ENCODE data around the gene CCL26. TPM values are rescaled to one million over a fixed set of nuclear protein-coding genes. Genes with fewer than 3 reads are reported as not detected.

CCL26 gene
- not detected for total RNA-seq
- polyA plus RNA-seq (2013, experiment 1 of 2) = not detected
- 0.11 TPM for polyA plus RNA-seq (2013, experiment 2 of 2)
- 0 to 1.5 (median 0) reads per million in 172 experiments for total RNA-seq

- Mint-ChIP-seq H3K27me3 (no peaks in the 10 kb centered on the region), H3K9me3 (no peaks in the 10 kb centered on the region), H3K4me3 (no peak within 1 kb of the TSS), H3K36me3 (ENCODE audit: low read depth) (no peaks in the 10 kb centered on the region), H3K4me1 (ENCODE audit: low read depth) (peaks cover 5% of the 10 kb centered on the region), H3K27ac (no peak within 1 kb of the TSS)
- H3K27ac ChIP-seq (ENCODE audit: low read depth in 1 of 2, low read length in 2 of 2) = no peak within 1 kb of the TSS
- no peak for DNase-seq
- intact Hi-C loops (cut with DNase I, micrococcal nuclease) = no loop called here
- peaks cover 13% of the 10 kb centered on the region for H3K4me1 ChIP-seq (ENCODE audit: insufficient read depth, low read length)
- no peak for TF ChIP-seq CTCF (IDR thresholded peaks at IDR 0.05)
- ChIA-PET POLR2A (no interaction called here), CTCF (no interaction called here)
- no peaks in the 10 kb centered on the region for H3K36me3 ChIP-seq (ENCODE audit: insufficient read depth, low read length)
- no peak within 1 kb of the TSS for H3K4me3 ChIP-seq (ENCODE audit: low read length)
- peaks cover 0 to 3% of the 10 kb centered on the region in 2 experiments for H3K9me3 ChIP-seq (ENCODE audit: control insufficient read depth in 1 of 2, insufficient read depth in 1 of 2, low read length in 2 of 2)
- no peaks in the 10 kb centered on the region for H3K27me3 ChIP-seq (ENCODE audit: control insufficient read depth in 1 of 2, insufficient read depth in 2 of 2, low read length in 2 of 2)
- ATAC-seq (ENCODE audit: poor library complexity) = no peak
Observed at GRCh38 chr7:75772081-75773077, at the start of gene CCL26. Gene CCL26 (minus strand): TSS chr7:75772211. CDS start chr7:75772176, 35 bp downstream.

GRCh38 chr7:75820688-75821087, 48.7 kb upstream of the CCL26 start:
- Mint-ChIP-seq H3K4me1 (ENCODE audit: low read depth) (no peaks in the 10 kb centered on the region), H3K9me3 (no peaks in the 10 kb centered on the region), H3K36me3 (ENCODE audit: low read depth) (no peaks in the 10 kb centered on the region), H3K27ac (no peak overlapping the region), H3K27me3 (peaks cover 4% of the 10 kb centered on the region), H3K4me3 (no peak overlapping the region)
- no peak for TF ChIP-seq CTCF (IDR thresholded peaks at IDR 0.05)
- POLR2A ChIA-PET = no interaction called here
- Histone ChIP-seq H3K27me3 (ENCODE audit: control insufficient read depth in 1 of 2, insufficient read depth in 2 of 2, low read length in 2 of 2) (no peaks in the 10 kb centered on the region), H3K36me3 (ENCODE audit: insufficient read depth, low read length) (no peaks in the 10 kb centered on the region), H3K4me1 (ENCODE audit: insufficient read depth, low read length) (no peaks in the 10 kb centered on the region), H3K9me3 (ENCODE audit: control insufficient read depth in 1 of 2, insufficient read depth in 1 of 2, low read length in 2 of 2) (no peaks in the 10 kb centered on the region), H3K27ac (ENCODE audit: low read depth in 1 of 2, low read length in 2 of 2) (no peak overlapping the region), H3K4me3 (ENCODE audit: low read length) (no peak overlapping the region)
- DNase-seq (no peak), ATAC-seq (ENCODE audit: poor library complexity) (no peak)
- intact Hi-C loops (cut with DNase I, micrococcal nuclease) = no loop called here
- CTCF ChIA-PET = no interaction called here

GRCh38 chr7:75819711-75820110, 47.7 kb upstream of the CCL26 start:
- DNase-seq (peak in 3 of 14 experiments; percentile 7 to 35 (median 22)), ATAC-seq (ENCODE audit: poor library complexity) (no peak)
- Histone ChIP-seq H3K4me1 (ENCODE audit: insufficient read depth, low read length) (no peaks in the 10 kb centered on the region), H3K36me3 (ENCODE audit: insufficient read depth, low read length) (no peaks in the 10 kb centered on the region), H3K4me3 (ENCODE audit: low read length) (no peak overlapping the region), H3K9me3 (ENCODE audit: control insufficient read depth in 1 of 2, insufficient read depth in 1 of 2, low read length in 2 of 2) (no peaks in the 10 kb centered on the region), H3K27me3 (ENCODE audit: control insufficient read depth in 1 of 2, insufficient read depth in 2 of 2, low read length in 2 of 2) (no peaks in the 10 kb centered on the region), H3K27ac (ENCODE audit: low read depth in 1 of 2, low read length in 2 of 2) (no peak overlapping the region)
- Mint-ChIP-seq H3K27me3 (peaks cover 4% of the 10 kb centered on the region), H3K4me1 (ENCODE audit: low read depth) (no peaks in the 10 kb centered on the region), H3K4me3 (no peak overlapping the region), H3K9me3 (no peaks in the 10 kb centered on the region), H3K27ac (no peak overlapping the region), H3K36me3 (ENCODE audit: low read depth) (no peaks in the 10 kb centered on the region)
- POLR2A ChIA-PET = no interaction called here
- TF ChIP-seq CTCF (IDR thresholded peaks at IDR 0.05) = no peak
- intact Hi-C loops (cut with DNase I, micrococcal nuclease) = no loop called here
- CTCF ChIA-PET = no interaction called here
